Measurements from ENCODE around the gene TNS3. TPM values are rescaled to one million over a fixed set of nuclear protein-coding genes. Genes with fewer than 3 reads are reported as not detected.

The TNS3 gene
- total RNA-seq, 1 experiment from 2014 or later, result 9.5 TPM

DNA sequence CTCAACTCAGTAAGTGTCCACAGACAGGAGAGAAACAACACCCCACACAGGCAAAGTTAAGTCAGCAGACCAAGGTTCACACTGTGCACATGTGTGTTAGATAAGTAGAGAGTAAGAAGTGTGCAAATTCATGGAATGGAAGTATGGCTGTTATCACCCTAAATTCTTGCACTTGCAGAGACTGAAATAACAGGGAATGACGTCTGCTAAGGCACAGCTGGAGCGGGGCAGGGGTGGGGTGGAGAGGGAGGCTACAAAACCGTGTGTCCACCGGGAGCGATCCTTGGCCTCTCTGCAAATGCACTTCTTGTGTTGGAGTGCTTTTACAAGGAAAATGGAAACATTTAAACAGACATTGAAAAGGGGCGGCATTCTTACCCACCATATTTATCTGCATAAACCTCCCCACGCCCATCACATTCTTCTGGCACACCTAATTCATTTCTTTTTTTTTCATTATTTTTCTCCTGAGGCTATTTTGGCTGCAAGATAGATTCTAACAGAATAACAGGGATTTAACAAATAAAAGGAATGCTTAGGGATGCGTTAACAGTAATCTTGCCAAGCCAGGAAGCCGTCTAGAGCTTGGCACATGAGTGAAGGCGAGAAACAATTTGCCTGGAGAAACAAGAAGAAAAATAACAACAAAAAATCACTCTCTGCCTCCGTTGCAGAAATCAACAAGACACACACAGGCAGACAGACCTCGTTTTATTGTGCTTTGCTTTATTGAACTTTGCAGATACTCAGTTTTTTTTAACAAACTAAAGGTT, 30.1 kb downstream of the TNS3 start:
- Histone ChIP-seq H2AFZ (ENCODE audit: low read length) (no peak overlapping the region), H3K4ac (ENCODE audit: low read depth, low read length) (no peak overlapping the region), H2BK5ac (ENCODE audit: insufficient read length, low read length) (no peak overlapping the region), H4K91ac (ENCODE audit: insufficient read length, low read depth, low read length) (no peak overlapping the region), H4K8ac (replicated peaks; ENCODE audit: insufficient read length, low read depth, low read length) (no peak overlapping the region), H2BK20ac (ENCODE audit: low read depth, low read length, poor library complexity, severe bottlenecking) (no peak overlapping the region), H3K14ac (ENCODE audit: insufficient read depth, low read length) (no peak overlapping the region), H2BK15ac (ENCODE audit: low read depth, low read length) (no peak overlapping the region), H3K4me2 (ENCODE audit: insufficient read depth, insufficient read length, low read length) (no peak overlapping the region), H4K20me1 (ENCODE audit: control insufficient read depth, insufficient read depth, insufficient read length) (no peaks in the 10 kb centered on the region), H3K27ac (ENCODE audit: insufficient read length, low read depth, low read length) (no peak overlapping the region), H3K9ac (ENCODE audit: extremely low read depth, insufficient read length, low read length) (no peak overlapping the region), H3K79me2 (ENCODE audit: insufficient read depth, low read length) (no peaks in the 10 kb centered on the region; the same call in 1 of the 2 replicates), H3K18ac (ENCODE audit: insufficient read length, low read depth, low read length) (no peak overlapping the region), H4K5ac (ENCODE audit: insufficient read length, low read depth, low read length) (no peak overlapping the region), H3K27me3 (ENCODE audit: insufficient read depth, low read length) (no peaks in the 10 kb centered on the region), H2AK5ac (ENCODE audit: insufficient read length, low read length) (no peak overlapping the region), H3K23me2 (ENCODE audit: insufficient read length, low read depth, low read length, poor library complexity, severe bottlenecking) (no peaks in the 10 kb centered on the region), H3K56ac (ENCODE audit: insufficient read length, low read depth, low read length) (no peak overlapping the region), H3T11ph (ENCODE audit: low read length) (no peak overlapping the region), H2BK120ac (ENCODE audit: low read depth, low read length, poor library complexity, severe bottlenecking) (no peak overlapping the region), H3K23ac (ENCODE audit: insufficient read length, low read depth, low read length) (no peak overlapping the region), H3K4me1 (ENCODE audit: insufficient read depth, low read length) (0 out of 2 replicates have a peak, but pooled peaks cover 4% of the 10 kb centered on the region), H3K9me3 (ENCODE audit: control insufficient read depth, low read depth, low read length) (no peaks in the 10 kb centered on the region), H2BK12ac (ENCODE audit: insufficient read length, low read depth, low read length) (no peak overlapping the region), H3K79me1 (ENCODE audit: insufficient read depth, low read depth, low read length, poor library complexity, severe bottlenecking) (no peaks in the 10 kb centered on the region)
- Mint-ChIP-seq H3K27me3 (ENCODE audit: low read depth) (no peaks in the 10 kb centered on the region; the same call in none of the 2 replicates), H3K4me3 (no peak overlapping the region), H3K27ac (no peak overlapping the region), H3K36me3 (ENCODE audit: insufficient read depth in 1 of 3, low read depth in 3 of 3) (peaks cover 1 to 11% (median 4%) of the 10 kb centered on the region in 3 experiments; a peak in 5 of 7 replicates), H3K9me3 (no peaks in the 10 kb centered on the region; a peak in 1 of 5 replicates), H3K4me1 (peaks cover 2 to 17% of the 10 kb centered on the region in 2 experiments; a peak in 3 of 4 replicates)
- no CpG with 5 or more reads among the region's 12 CpGs for WGBS (ENCODE audit: extremely low coverage, insufficient read length, low lambda C conversion rate)
- TF ChIP-seq, protein P1, sequence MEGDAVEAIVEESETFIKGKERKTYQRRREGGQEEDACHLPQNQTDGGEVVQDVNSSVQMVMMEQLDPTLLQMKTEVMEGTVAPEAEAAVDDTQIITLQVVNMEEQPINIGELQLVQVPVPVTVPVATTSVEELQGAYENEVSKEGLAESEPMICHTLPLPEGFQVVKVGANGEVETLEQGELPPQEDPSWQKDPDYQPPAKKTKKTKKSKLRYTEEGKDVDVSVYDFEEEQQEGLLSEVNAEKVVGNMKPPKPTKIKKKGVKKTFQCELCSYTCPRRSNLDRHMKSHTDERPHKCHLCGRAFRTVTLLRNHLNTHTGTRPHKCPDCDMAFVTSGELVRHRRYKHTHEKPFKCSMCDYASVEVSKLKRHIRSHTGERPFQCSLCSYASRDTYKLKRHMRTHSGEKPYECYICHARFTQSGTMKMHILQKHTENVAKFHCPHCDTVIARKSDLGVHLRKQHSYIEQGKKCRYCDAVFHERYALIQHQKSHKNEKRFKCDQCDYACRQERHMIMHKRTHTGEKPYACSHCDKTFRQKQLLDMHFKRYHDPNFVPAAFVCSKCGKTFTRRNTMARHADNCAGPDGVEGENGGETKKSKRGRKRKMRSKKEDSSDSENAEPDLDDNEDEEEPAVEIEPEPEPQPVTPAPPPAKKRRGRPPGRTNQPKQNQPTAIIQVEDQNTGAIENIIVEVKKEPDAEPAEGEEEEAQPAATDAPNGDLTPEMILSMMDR (conservative IDR thresholded peaks at IDR 0.05), result no peak
- DNase-seq, result no peak
